ENCODE data around the gene HCK.
A peak's percentile ranks its signal among the peaks of the same experiment; 100 is the strongest.
"Not testable (repeated sequence)": the region's sequence is repeated elsewhere in the genome, so short reads cannot be mapped to it uniquely, and the experiment has no call there.

The HCK gene

GRCh38 chr20:32028647-32029372, 23.2 kb upstream of the HCK start:
- DNase-seq (ENCODE audit: low read depth in 2 of 2), result no peak

GRCh38 chr20:32029561-32029960, 22.5 kb upstream of the HCK start:
- no peak for DNase-seq (ENCODE audit: low read depth in 2 of 2)

GRCh38 chr20:32031007-32031958, 20.8 kb upstream of the HCK start:
- peak in 1 of 2 experiments; percentile 48 for DNase-seq (ENCODE audit: low read depth in 2 of 2)

- DNase-seq (ENCODE audit: low read depth in 2 of 2), result no peak
These were observed 18.7 kb upstream of the HCK start for GRCh38 chr20:32033316-32033715.

- not testable (repeated sequence) for DNase-seq (ENCODE audit: low read depth in 2 of 2)
These were observed 18.3 kb upstream of the HCK start for GRCh38 chr20:32033721-32034120.

- no peak for DNase-seq (ENCODE audit: low read depth in 2 of 2)
These were observed 17.2 kb upstream of the HCK start for GRCh38 chr20:32034581-32035425.

- DNase-seq (ENCODE audit: low read depth in 2 of 2), result no peak
These were observed 16.6 kb upstream of the HCK start for GRCh38 chr20:32035426-32035779.

GRCh38 chr20:32036252-32036651, 15.8 kb upstream of the HCK start:
- DNase-seq (ENCODE audit: low read depth in 2 of 2), result no peak

- no peak for DNase-seq (ENCODE audit: low read depth in 2 of 2)
These were observed 15.1 kb upstream of the HCK start for GRCh38 chr20:32036716-32037485.

- DNase-seq (ENCODE audit: low read depth in 2 of 2), result no peak
These were observed 14.1 kb upstream of the HCK start for GRCh38 chr20:32037929-32038328.

GRCh38 chr20:32040142-32040953, 11.7 kb upstream of the HCK start:
- DNase-seq (ENCODE audit: low read depth in 2 of 2), result no peak

GRCh38 chr20:32045999-32046398, 6.0 kb upstream of the HCK start:
- no peak for DNase-seq (ENCODE audit: low read depth in 2 of 2)

- no peak for DNase-seq (ENCODE audit: low read depth in 2 of 2)
These were observed 1.7 kb upstream of the HCK start for GRCh38 chr20:32050324-32050841.

- no peak for DNase-seq (ENCODE audit: low read depth in 2 of 2)
These were observed 1.0 kb upstream of the HCK start for GRCh38 chr20:32050851-32051556.

- no peak for DNase-seq (ENCODE audit: low read depth in 2 of 2)
These were observed 337 bp upstream of the HCK start for GRCh38 chr20:32051720-32052089.

- no peak for DNase-seq (ENCODE audit: low read depth in 2 of 2)
These were observed 828 bp downstream of the HCK start for GRCh38 chr20:32052778-32053362.

GRCh38 chr20:32053648-32054047, 1.6 kb downstream of the HCK start:
- DNase-seq (ENCODE audit: low read depth in 2 of 2), result no peak

- DNase-seq (ENCODE audit: low read depth in 2 of 2), result no peak
These were observed 4.9 kb downstream of the HCK start for GRCh38 chr20:32056708-32057483.
